A549 (cell line): ENCODE results near the gene OR8I2. TPM values are rescaled to one million over a fixed set of nuclear protein-coding genes. Genes with fewer than 3 reads are reported as not detected.
"Not testable (repeated sequence)": the region's sequence is repeated elsewhere in the genome, so short reads cannot be mapped to it uniquely, and the experiment has no call there.

Source experiments
- ATAC-seq, 2 experiments: fragments of 200-7000 bp in 1 of 2; fragments of >200 bp in 1 of 2; cut with Nextera tagmentation in 1 of 2; cut with Tn5 transposase in 1 of 2; 3 replicates each; pipeline versions ENCODE4 v1.8.0 to v1.9.1; 2018 to 2020; ENCODE audit warnings: mild to moderate bottlenecking in 1 of 2, moderate library complexity in 1 of 2
- CTCF ChIA-PET: fragments of 300-600 bp; sonication (Branson Sonifier 250); formaldehyde crosslinking; extraction: SDS; loops from one replicate; lab custom pipeline; 2021; ENCODE audit warnings: antibody characterized with exemption, inconsistent platforms; lab: Yijun Ruan, JAX
- POLR2A ChIA-PET: fragments of 350-600 bp; formaldehyde crosslinking; extraction: SDS; loops from one replicate; lab custom pipeline; 2021; ENCODE audit warnings: antibody characterized with exemption, inconsistent platforms; lab: Yijun Ruan, JAX
- DNase-seq, 2 experiments: peaks; one replicate each; pipeline versions ENCODE4 v3.0.0 to v3.0.0-alpha.2; 2011 to 2016; ENCODE audit warnings: low read depth in 1 of 2, low spot score in 1 of 2
- FAIRE-seq: peaks from 2 replicates; lab custom pipeline; 2011; peaks lifted over from hg19 to GRCh38; lab: Jason Lieb, UNC
- H3K27ac ChIP-seq, 2 experiments: fragments of >200 bp; sonication (Bioruptor Twin); formaldehyde crosslinking; 3 replicates each; pipeline ENCODE4 v1.5.1; 2016 to 2017
- H3K4me1 ChIP-seq: fragments of >200 bp; sonication (Bioruptor Twin); formaldehyde crosslinking; 3 replicates; pipeline ENCODE4 v1.6.1; 2016
- H3K4me2 ChIP-seq: fragments of >200 bp; sonication (Bioruptor Twin); formaldehyde crosslinking; 3 replicates; pipeline ENCODE4 v1.6.1; 2016
- H3K4me3 ChIP-seq: fragments of >200 bp; sonication (Bioruptor Twin); formaldehyde crosslinking; 3 replicates; pipeline ENCODE4 v1.5.1; 2016
- H3K9me3 ChIP-seq: fragments of >200 bp; sonication (Bioruptor Twin); formaldehyde crosslinking; 3 replicates; pipeline ENCODE4 v1.6.1; 2016
- ATOH8 ChIP-seq: fragments of 250-450 bp; sonication (Bioruptor Pico); IDR thresholded peaks from 2 replicates; pipeline ENCODE4 v1.5.0; 2020; ENCODE audit warnings: low read depth, mild to moderate bottlenecking, moderate library complexity
- CBX2 ChIP-seq: fragments of 200-600 bp; sonication (generic); IDR thresholded peaks from 2 replicates; pipeline ENCODE4 v1.6.1; 2016; ENCODE audit warnings: low read depth, mild to moderate bottlenecking, borderline replicate concordance
- CHD2 ChIP-seq: fragments of 150-350 bp; IDR thresholded peaks from 2 replicates; pipeline ENCODE4 v1.6.1; 2014; ENCODE audit warnings: low read length; ENCODE audit not compliant: partially characterized antibody
- EHF ChIP-seq: fragments of 250-450 bp; sonication (Bioruptor Pico); IDR thresholded peaks from 2 replicates; pipeline ENCODE4 v1.5.0; 2020; ENCODE audit warnings: mild to moderate bottlenecking
- ELK1 ChIP-seq: fragments of 150-350 bp; IDR thresholded peaks from 2 replicates; pipeline ENCODE4 v1.6.1; 2014; ENCODE audit warnings: low read depth, mild to moderate bottlenecking, low read length
- EP300 ChIP-seq, 2 experiments: fragments of >200 bp; sonication (Bioruptor Twin); formaldehyde crosslinking; IDR thresholded peaks; 2 replicates in 1 of 2; 3 replicates in 1 of 2; pipeline ENCODE4 v1.6.1; 2016 to 2017
- ESRRA ChIP-seq: fragments of 150-350 bp; IDR thresholded peaks from 2 replicates; pipeline ENCODE4 v1.6.1; 2014; ENCODE audit warnings: mild to moderate bottlenecking, low read length, borderline replicate concordance
- FOSB ChIP-seq: fragments of 250-450 bp; sonication (Bioruptor Pico); IDR thresholded peaks from 2 replicates; pipeline ENCODE4 v1.5.0; 2020; ENCODE audit warnings: mild to moderate bottlenecking, moderate library complexity
- HOXA7 ChIP-seq: fragments of 250-450 bp; sonication (Bioruptor Pico); IDR thresholded peaks from 2 replicates; pipeline ENCODE4 v1.5.0; 2020; ENCODE audit warnings: mild to moderate bottlenecking, moderate library complexity
- HOXB13 ChIP-seq: fragments of 250-450 bp; sonication (Bioruptor Pico); IDR thresholded peaks from 2 replicates; pipeline ENCODE4 v1.5.0; 2020; ENCODE audit warnings: low read depth, mild to moderate bottlenecking, moderate library complexity
- JUNB ChIP-seq: fragments of >200 bp; sonication (Bioruptor Twin); formaldehyde crosslinking; IDR thresholded peaks from 2 replicates; pipeline ENCODE4 v1.6.1; 2016
- KDM1A ChIP-seq: fragments of 200-600 bp; sonication (generic); IDR thresholded peaks from 2 replicates; pipeline ENCODE4 v1.6.1; 2016; ENCODE audit warnings: low read depth, mild to moderate bottlenecking
- KDM5A ChIP-seq: fragments of 200-600 bp; sonication (generic); IDR thresholded peaks from 2 replicates; pipeline ENCODE4 v1.6.1; 2016; ENCODE audit warnings: antibody characterized with exemption, mild to moderate bottlenecking
- MAFK ChIP-seq: fragments of 450-650 bp; IDR thresholded peaks from 2 replicates; pipeline ENCODE4 v1.6.1; 2014; ENCODE audit not compliant: partially characterized antibody
- MAZ ChIP-seq: fragments of 150-350 bp; IDR thresholded peaks from 2 replicates; pipeline ENCODE4 v1.6.1; 2014; ENCODE audit warnings: antibody characterized with exemption, low read depth, low read length, borderline replicate concordance
- MYC ChIP-seq: IDR thresholded peaks from 2 replicates; pipeline ENCODE4 v1.6.1; 2012; ENCODE audit warnings: mild to moderate bottlenecking, inconsistent platforms, low read length, improper control_type of control experiment, borderline replicate concordance
- NPAS2 ChIP-seq: fragments of 250-450 bp; sonication (Bioruptor Pico); IDR thresholded peaks from 2 replicates; pipeline ENCODE4 v1.8.0; 2022; ENCODE audit warnings: mild to moderate bottlenecking, moderate library complexity, borderline replicate concordance
- PHF8 ChIP-seq: fragments of 200-600 bp; sonication (generic); IDR thresholded peaks from 2 replicates; pipeline ENCODE4 v1.6.1; 2016; ENCODE audit warnings: low read depth, mild to moderate bottlenecking, antibody characterized with exemption, moderate library complexity, borderline replicate concordance
- POLR2AphosphoS2 ChIP-seq: conservative IDR thresholded peaks from 2 replicates; pipeline ENCODE4 v1.6.1; 2012; ENCODE audit warnings: low read length, improper control_type of control experiment, inconsistent platforms
- RAD21 ChIP-seq, 2 experiments: fragments of >200 bp in 1 of 2; sonication (Bioruptor Twin) in 1 of 2; formaldehyde crosslinking in 1 of 2; IDR thresholded peaks in 1 of 2; conservative IDR thresholded peaks in 1 of 2; 2 replicates in 1 of 2; 3 replicates in 1 of 2; pipeline ENCODE4 v1.6.1; 2012 to 2018; ENCODE audit warnings: inconsistent platforms in 1 of 2
- RFX5 ChIP-seq: fragments of 450-650 bp; IDR thresholded peaks from 2 replicates; pipeline ENCODE4 v1.7.1; 2014; ENCODE audit warnings: antibody characterized with exemption, mild to moderate bottlenecking, moderate library complexity
- RNF2 ChIP-seq: fragments of 200-600 bp; sonication (generic); IDR thresholded peaks from 2 replicates; pipeline ENCODE4 v1.6.1; 2016; ENCODE audit warnings: low read depth, mild to moderate bottlenecking, antibody characterized with exemption, moderate library complexity, borderline replicate concordance
- SMC3 ChIP-seq: fragments of >200 bp; sonication (Bioruptor Twin); formaldehyde crosslinking; IDR thresholded peaks from 3 replicates; pipeline ENCODE4 v1.6.1; 2018; ENCODE audit warnings: inconsistent platforms
- TP53 ChIP-seq: fragments of 250-450 bp; sonication (Bioruptor Pico); IDR thresholded peaks from 2 replicates; pipeline ENCODE4 v1.5.0; 2021; ENCODE audit warnings: mild to moderate bottlenecking, moderate library complexity
- ZC3H11A ChIP-seq: fragments of 450-650 bp; IDR thresholded peaks from 2 replicates; pipeline ENCODE4 v1.6.1; 2014; ENCODE audit warnings: antibody characterized with exemption, mild to moderate bottlenecking
- ZFP36 ChIP-seq: fragments of 450-650 bp; IDR thresholded peaks from 2 replicates; pipeline ENCODE4 v1.6.1; 2014; ENCODE audit warnings: borderline replicate concordance; ENCODE audit not compliant: partially characterized antibody
- WGBS: methylation state at CpG from one replicate; pipeline ENCODE4 v1.1.6; 2017; ENCODE audit errors: missing lambda C conversion rate; 5-methylcytosine and 5-hydroxymethylcytosine counted together
- polyA plus RNA-seq, 4 experiments: library from polyadenylated mRNA; depleted of rRNA in 3 of 4; stranded (reverse); fragments of >200 nt; fragmentation: RNase III in 1 of 4; extraction: RNeasy Plus Mini Kit Qiagen cat#74134 plus additional on column Dnase treatment in 1 of 4; gene quantifications; 2 replicates in 3 of 4; 3 replicates in 1 of 4; pipeline ENCODE4 v1.2.3, GENCODE V29; 2011 to 2017
- TF ChIP-seq, protein P1 (sequence below): IDR thresholded peaks from 2 replicates; pipeline ENCODE4 v1.6.1; 2012
- TF ChIP-seq, protein P2 (sequence below): fragments of 450-650 bp; IDR thresholded peaks from 2 replicates; pipeline ENCODE4 v1.6.1; 2014; ENCODE audit warnings: antibody characterized with exemption
- TF ChIP-seq, protein P3 (sequence below): fragments of >200 bp; sonication (Bioruptor Twin); formaldehyde crosslinking; IDR thresholded peaks from 3 replicates; pipeline ENCODE4 v1.5.1; 2016

Gene OR8I2
- polyA plus RNA-seq, 2 of the 4 experiments (the other 2 are of a cell fraction), result not detected

DNA sequence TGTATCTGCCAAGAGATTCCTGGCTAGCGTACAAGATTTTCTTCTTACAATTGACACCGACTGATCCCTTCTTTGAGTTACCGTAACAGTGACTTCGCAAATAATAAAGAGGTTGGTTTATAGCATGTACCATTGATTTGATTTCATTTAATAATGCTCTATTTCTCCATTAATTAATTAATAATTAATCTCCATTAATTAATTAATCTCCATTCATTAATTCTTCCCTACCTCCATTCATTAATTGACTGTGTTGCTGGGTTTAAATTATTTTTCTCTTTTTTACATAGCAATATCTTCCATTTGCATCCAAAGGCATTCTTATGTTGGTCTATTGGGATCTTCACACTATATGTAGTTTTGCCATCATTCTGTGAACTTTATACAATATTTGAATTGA lies 44.6 kb upstream of the OR8I2 start:
- Histone ChIP-seq H3K4me3 (no peak overlapping the region), H3K4me1 (no peaks in the 10 kb centered on the region), H3K27ac (no peak overlapping the region), H3K9me3 (no peaks in the 10 kb centered on the region; the same call in 2 of the 3 replicates), H3K4me2 (no peak overlapping the region)
- CTCF ChIA-PET, result no interaction called here
- FAIRE-seq (no peak), DNase-seq (no peak), ATAC-seq (no peak)
- TF ChIP-seq ZC3H11A (no peak), RNF2 (no peak), MAZ (no peak), FOSB (CRISPR knock-in tag) (no peak), JUNB (no peak), ESRRA (no peak), HOXB13 (no peak), RFX5 (no peak), POLR2AphosphoS2 (no peak), MAFK (no peak), HOXA7 (CRISPR knock-in tag) (no peak), CBX2 (no peak), ATOH8 (CRISPR knock-in tag) (no peak)
- TF ChIP-seq, protein P1, sequence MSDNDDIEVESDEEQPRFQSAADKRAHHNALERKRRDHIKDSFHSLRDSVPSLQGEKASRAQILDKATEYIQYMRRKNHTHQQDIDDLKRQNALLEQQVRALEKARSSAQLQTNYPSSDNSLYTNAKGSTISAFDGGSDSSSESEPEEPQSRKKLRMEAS, result no peak
- TF ChIP-seq, protein P2, sequence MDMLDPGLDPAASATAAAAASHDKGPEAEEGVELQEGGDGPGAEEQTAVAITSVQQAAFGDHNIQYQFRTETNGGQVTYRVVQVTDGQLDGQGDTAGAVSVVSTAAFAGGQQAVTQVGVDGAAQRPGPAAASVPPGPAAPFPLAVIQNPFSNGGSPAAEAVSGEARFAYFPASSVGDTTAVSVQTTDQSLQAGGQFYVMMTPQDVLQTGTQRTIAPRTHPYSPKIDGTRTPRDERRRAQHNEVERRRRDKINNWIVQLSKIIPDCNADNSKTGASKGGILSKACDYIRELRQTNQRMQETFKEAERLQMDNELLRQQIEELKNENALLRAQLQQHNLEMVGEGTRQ, result no peak
- WGBS, result 40% methylated on average over 4 of the region's 4 CpGs
- POLR2A ChIA-PET, result no interaction called here

DNA sequence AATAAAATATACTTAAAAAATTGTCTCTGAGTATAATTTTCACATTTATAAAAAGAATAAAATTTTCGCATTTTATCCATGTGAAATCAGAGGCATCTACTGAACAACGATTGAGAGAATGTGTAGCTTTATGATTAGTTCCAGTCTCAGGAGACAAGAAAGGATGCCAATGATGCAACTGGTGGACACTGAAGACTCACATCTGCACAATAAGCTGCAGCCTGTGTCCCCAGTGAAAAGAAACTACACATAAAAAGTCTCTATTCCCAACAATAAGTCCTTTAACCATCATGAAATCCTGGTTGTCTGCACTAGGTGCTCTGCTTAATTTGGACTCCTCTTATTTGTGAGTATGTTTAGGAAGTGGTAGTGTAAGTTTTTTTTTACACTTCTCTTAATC lies 43.6 kb upstream of the OR8I2 start:
- ChIA-PET POLR2A (no interaction called here), CTCF (no interaction called here)
- no peak overlapping the region for H3K4me2 ChIP-seq
- FAIRE-seq (no peak), ATAC-seq (no peak), DNase-seq (no peak)
- no peak overlapping the region for H3K4me3 ChIP-seq
- H3K9me3 ChIP-seq, result no peaks in the 10 kb centered on the region
- no peak for TF ChIP-seq HOXB13
- TF ChIP-seq KDM5A, result no peak
- TF ChIP-seq ATOH8 (CRISPR knock-in tag), result no peak
- no peak for TF ChIP-seq CHD2
- no peak for TF ChIP-seq MYC
- TF ChIP-seq ELK1, result no peak
- no peak for TF ChIP-seq KDM1A
- no peak for TF ChIP-seq RAD21 (conservative IDR thresholded peaks at IDR 0.05 in 1 of 2, IDR thresholded peaks at IDR 0.05 in 1 of 2)
- no peak for TF ChIP-seq MAFK
- TF ChIP-seq, protein P3, sequence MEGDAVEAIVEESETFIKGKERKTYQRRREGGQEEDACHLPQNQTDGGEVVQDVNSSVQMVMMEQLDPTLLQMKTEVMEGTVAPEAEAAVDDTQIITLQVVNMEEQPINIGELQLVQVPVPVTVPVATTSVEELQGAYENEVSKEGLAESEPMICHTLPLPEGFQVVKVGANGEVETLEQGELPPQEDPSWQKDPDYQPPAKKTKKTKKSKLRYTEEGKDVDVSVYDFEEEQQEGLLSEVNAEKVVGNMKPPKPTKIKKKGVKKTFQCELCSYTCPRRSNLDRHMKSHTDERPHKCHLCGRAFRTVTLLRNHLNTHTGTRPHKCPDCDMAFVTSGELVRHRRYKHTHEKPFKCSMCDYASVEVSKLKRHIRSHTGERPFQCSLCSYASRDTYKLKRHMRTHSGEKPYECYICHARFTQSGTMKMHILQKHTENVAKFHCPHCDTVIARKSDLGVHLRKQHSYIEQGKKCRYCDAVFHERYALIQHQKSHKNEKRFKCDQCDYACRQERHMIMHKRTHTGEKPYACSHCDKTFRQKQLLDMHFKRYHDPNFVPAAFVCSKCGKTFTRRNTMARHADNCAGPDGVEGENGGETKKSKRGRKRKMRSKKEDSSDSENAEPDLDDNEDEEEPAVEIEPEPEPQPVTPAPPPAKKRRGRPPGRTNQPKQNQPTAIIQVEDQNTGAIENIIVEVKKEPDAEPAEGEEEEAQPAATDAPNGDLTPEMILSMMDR, result no peak
- no peak for TF ChIP-seq EP300 (IDR thresholded peaks at IDR 0.05)
- TF ChIP-seq TP53 (CRISPR knock-in tag), result no peak
- TF ChIP-seq NPAS2, result no peak
- no peak for TF ChIP-seq PHF8
- no peak for TF ChIP-seq EHF (CRISPR knock-in tag)
- TF ChIP-seq ZFP36, result no peak
- TF ChIP-seq SMC3, result no peak
- TF ChIP-seq CBX2, result no peak
- no peak overlapping the region for H3K27ac ChIP-seq
- no peaks in the 10 kb centered on the region for H3K4me1 ChIP-seq
- WGBS, result 3% methylated on average over 2 of the region's 2 CpGs

DNA sequence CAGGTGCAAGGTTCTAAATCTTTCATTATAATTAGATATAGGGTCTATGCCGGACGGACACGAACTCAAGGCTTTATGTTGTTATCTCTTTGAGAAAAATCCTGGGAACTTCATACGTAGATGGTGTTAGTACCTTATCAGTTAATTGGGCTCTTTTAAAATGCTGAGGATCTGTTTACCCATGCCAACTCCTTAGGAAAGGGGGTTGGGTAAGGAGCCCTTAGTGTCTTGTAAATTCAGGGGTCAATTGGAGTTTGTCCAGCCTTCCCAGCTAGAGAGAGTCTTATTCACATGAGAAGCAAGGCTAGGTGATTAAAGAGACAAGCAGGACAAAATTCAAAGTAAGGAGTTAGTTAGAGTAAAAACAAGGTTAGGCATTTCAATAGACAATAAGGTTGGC lies 36.7 kb upstream of the OR8I2 start:
- CTCF ChIA-PET, DNase-seq, H3K27ac ChIP-seq, H3K9me3 ChIP-seq, POLR2A ChIA-PET, ATAC-seq, FAIRE-seq, H3K4me3 ChIP-seq, H3K4me2 ChIP-seq, H3K4me1 ChIP-seq: not testable (repeated sequence)
- 8% methylated on average over 4 of the region's 4 CpGs for WGBS
